Measurements from ENCODE around the gene GPSM1.

DNA sequence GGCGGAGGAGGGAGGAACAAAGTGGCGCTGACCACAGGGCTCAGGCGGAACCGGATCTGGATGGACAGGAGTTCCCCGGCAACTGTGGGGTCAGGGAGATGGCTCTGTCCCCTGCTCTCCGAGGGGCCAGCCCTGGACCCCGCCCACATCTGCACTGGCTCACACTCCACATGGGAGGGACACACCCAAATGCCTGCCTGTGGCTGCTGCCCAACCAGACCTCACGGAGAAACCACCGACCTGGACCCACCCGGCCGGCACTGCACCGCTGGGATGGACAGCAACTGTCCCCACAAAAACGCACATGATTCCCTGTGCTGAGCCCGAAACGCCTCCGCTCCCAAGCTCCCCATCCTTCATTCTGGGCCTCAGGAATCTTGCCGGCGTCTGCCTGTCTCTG, 28.2 kb upstream of the GPSM1 start:
- TF ChIP-seq, protein P1, sequence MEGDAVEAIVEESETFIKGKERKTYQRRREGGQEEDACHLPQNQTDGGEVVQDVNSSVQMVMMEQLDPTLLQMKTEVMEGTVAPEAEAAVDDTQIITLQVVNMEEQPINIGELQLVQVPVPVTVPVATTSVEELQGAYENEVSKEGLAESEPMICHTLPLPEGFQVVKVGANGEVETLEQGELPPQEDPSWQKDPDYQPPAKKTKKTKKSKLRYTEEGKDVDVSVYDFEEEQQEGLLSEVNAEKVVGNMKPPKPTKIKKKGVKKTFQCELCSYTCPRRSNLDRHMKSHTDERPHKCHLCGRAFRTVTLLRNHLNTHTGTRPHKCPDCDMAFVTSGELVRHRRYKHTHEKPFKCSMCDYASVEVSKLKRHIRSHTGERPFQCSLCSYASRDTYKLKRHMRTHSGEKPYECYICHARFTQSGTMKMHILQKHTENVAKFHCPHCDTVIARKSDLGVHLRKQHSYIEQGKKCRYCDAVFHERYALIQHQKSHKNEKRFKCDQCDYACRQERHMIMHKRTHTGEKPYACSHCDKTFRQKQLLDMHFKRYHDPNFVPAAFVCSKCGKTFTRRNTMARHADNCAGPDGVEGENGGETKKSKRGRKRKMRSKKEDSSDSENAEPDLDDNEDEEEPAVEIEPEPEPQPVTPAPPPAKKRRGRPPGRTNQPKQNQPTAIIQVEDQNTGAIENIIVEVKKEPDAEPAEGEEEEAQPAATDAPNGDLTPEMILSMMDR (IDR thresholded peaks at IDR 0.05; ENCODE audit: poor library complexity): no peak
- TF ChIP-seq EZH2 (IDR thresholded peaks at IDR 0.05; ENCODE audit: borderline replicate concordance) (no peak), EZH2phosphoT487 (IDR thresholded peaks at IDR 0.05; ENCODE audit: low read depth, severe bottlenecking, unreplicated experiment) (no peak)
